ENCODE data around the gene GPRIN3.
"Not testable (repeated sequence)": the region's sequence is repeated elsewhere in the genome, so short reads cannot be mapped to it uniquely, and the experiment has no call there.

The GPRIN3 gene

DNA sequence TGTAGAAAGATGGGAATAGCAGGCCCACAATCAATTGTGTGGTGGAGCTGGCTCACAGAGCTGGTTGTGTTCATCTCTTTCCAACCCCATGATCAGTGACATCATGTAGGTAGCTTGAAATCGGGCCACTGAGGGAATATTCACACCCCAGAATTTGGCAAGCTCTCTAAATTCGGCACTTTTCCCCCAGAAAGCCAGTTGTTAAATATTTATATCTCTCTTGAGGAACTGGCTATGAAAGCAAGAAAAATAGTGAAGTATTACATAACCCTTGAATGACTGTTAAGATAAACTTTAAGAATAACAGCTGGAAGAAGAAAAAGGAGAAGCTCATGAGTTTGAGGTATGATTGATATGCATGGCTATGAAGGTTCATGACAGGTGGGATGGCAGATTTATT is 38.9 kb downstream of the GPRIN3 start:
- no peak for TF ChIP-seq ZNF274 (IDR thresholded peaks at IDR 0.05; ENCODE audit: low read depth, low read length)
- H3K4me3 ChIP-seq (ENCODE audit: low read length), result no peak overlapping the region

DNA sequence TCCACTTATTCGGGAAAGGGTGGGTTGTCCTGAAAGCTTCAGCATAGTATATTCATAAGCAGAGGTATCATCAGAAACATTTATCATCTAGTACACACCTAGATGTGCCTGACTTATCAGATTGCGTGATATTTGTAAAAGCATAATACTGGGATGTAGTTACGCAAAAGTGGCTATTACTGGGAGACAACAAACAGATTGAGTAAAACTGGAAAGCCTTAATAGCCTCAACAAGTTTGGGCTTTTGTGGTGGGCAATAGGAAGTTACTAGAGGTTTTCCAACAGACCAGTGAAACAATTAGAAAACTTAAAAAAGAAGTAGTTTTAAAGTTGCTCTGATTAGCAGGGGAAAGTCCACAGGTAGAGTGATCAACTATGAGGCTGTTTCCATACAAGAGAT is 39.8 kb downstream of the GPRIN3 start:
- no peak overlapping the region for H3K4me3 ChIP-seq (ENCODE audit: low read length)
- TF ChIP-seq ZNF274 (IDR thresholded peaks at IDR 0.05; ENCODE audit: low read depth, low read length), result no peak

- H3K4me3 ChIP-seq (ENCODE audit: low read length), result no peak overlapping the region
- no peak for TF ChIP-seq ZNF274 (IDR thresholded peaks at IDR 0.05; ENCODE audit: low read depth, low read length)
Measured at GRCh38 chr4:89267392-89267791, 40.2 kb downstream of the GPRIN3 start.

GRCh38 chr4:89266128-89266527 is 41.5 kb downstream of the GPRIN3 start:
- H3K4me3 ChIP-seq (ENCODE audit: low read length), result no peak overlapping the region
- no peak for TF ChIP-seq ZNF274 (IDR thresholded peaks at IDR 0.05; ENCODE audit: low read depth, low read length)

- TF ChIP-seq ZNF274 (IDR thresholded peaks at IDR 0.05; ENCODE audit: low read depth, low read length), result no peak
- H3K4me3 ChIP-seq (ENCODE audit: low read length), result no peak overlapping the region
Measured at GRCh38 chr4:89263265-89263664, 44.3 kb downstream of the GPRIN3 start.

DNA sequence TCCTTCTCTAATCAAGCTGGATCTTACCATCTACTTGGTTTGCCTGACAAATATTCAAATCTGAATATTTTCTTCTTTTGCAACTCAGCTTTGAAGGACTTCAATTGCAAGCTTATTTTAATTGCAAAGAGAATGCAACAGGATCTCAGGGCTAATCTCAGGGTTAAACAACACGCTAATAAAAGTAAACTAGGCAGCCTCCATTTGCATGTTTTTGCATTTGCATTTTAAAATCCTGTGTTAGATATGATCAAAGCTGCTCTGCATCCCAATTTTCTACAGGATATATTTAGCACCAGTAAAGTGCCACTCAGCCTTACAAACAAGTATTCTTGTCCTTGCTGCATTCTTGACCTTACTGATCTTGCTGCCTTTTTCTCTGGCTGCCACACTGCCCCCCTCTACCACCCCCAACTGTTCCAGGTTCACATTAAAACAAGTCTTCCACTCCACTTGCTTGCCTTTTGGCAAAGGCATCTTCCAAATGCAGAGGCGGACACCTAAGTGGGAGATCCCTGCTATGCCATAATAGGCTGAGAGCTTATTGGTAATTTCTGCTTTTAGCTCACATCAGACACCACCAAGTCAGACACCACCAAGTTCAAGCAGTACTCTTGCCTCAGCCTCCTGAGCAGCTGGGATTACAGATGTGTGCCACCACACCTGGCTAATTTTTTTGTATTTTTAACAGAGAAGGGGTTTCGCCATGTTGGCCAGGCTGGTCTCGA is 48.1 kb downstream of the GPRIN3 start:
- H3K4me3 ChIP-seq (ENCODE audit: low read length), result no peak overlapping the region
- no peak for TF ChIP-seq ZNF274 (IDR thresholded peaks at IDR 0.05; ENCODE audit: low read depth, low read length)

- H3K4me3 ChIP-seq (ENCODE audit: low read length), result no peak overlapping the region
- no peak for TF ChIP-seq ZNF274 (IDR thresholded peaks at IDR 0.05; ENCODE audit: low read depth, low read length)
Measured at GRCh38 chr4:89258506-89258905, 49.1 kb downstream of the GPRIN3 start.

DNA sequence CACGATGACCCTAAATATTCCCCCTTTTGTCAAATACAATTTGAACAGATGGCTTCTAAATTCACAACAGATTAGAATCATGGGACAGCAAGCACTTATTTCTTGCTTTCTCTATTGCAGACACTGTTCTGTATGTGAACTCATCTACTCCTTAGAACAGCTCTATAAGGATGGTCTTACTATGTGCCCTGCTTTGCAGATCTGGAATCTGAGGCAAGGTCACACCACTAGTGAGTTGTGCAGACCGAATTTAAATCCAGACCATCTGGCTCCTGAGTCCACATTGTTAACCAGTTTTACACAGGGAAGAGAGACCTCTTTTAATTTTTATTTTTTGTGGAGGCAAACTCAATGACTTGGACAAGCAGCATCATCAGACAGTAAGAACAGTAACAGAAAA is 50.2 kb downstream of the GPRIN3 start:
- no peak for TF ChIP-seq ZNF274 (IDR thresholded peaks at IDR 0.05; ENCODE audit: low read depth, low read length)
- no peak overlapping the region for H3K4me3 ChIP-seq (ENCODE audit: low read length)

DNA sequence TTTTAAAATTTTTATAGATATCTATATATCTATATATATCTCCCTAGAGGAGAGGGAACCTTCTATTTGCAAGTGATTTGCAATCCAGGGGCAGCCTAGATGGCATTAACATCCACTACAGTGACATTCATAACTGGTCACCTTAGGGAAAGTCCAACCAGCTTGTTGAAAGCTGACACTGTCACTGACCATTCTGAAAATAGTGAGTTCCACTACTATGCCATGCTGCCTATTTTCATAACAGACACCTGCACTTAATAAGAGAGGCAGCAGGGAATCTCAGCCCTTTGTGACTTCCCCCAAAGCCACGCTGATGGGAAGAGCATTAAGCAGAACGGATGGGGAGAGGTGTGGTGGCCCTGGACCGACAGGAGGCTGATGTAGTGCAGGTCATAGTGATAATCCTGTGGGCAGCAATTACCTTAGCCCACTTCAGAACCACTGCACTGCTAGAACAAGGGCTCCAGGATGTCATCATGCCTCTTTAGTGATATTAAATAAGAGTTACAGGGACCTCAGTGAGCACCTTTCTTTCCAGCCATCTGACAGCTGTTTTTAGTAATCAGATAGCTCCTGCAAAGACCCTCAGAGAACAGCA is 51.3 kb downstream of the GPRIN3 start:
- no peak for TF ChIP-seq ZNF274 (IDR thresholded peaks at IDR 0.05; ENCODE audit: low read depth, low read length)
- H3K4me3 ChIP-seq (ENCODE audit: low read length), result no peak overlapping the region

DNA sequence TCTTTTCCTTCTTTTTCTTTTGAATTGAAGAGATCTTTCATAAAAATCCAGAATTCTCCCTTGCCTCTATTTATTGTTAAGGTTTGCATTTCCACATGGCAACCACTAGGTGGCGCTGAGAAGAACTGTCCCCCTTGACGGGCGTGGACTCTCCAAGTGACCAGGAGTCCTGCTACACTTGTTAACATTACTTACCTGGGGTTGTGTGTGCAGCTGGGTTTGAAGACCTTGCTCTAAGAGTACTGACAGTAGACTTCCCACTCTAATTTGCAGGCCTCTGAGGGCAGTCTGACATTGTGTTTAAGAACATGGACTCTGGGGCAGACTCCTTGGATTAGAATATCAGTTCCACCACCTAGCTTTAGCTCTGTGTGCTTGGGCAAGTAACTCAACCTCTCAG is 52.8 kb downstream of the GPRIN3 start:
- H3K4me3 ChIP-seq (ENCODE audit: low read length), result no peak overlapping the region
- TF ChIP-seq ZNF274 (IDR thresholded peaks at IDR 0.05; ENCODE audit: low read depth, low read length), result no peak

DNA sequence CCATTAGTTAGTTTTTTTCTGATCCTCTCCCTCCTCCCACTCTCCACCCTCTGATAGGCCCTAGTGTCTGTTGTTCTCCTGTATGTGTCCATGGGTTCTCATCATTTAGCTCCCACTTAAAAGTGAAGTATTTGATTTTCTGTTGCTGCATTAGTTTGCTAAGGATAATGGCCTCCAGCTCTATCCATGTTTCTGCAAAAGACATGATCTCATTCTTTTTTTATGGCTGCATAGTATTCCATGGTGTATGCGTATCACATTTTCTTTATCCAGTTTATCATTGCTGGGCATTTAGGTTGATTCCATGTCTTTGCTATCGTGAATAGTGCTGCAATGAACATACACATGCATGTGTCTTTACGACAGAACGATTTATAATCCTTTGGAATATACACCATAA is 53.3 kb downstream of the GPRIN3 start:
- not testable (repeated sequence) for H3K4me3 ChIP-seq (ENCODE audit: low read length)

- H3K4me3 ChIP-seq (ENCODE audit: low read length), result no peak overlapping the region
- TF ChIP-seq ZNF274 (IDR thresholded peaks at IDR 0.05; ENCODE audit: low read depth, low read length), result no peak
Measured at GRCh38 chr4:89253935-89254334, 53.7 kb downstream of the GPRIN3 start.

- TF ChIP-seq ZNF274 (IDR thresholded peaks at IDR 0.05; ENCODE audit: low read depth, low read length), result no peak
- H3K4me3 ChIP-seq (ENCODE audit: low read length), result no peak overlapping the region
Measured at GRCh38 chr4:89253311-89253710, 54.3 kb downstream of the GPRIN3 start.

GRCh38 chr4:89251396-89251795 is 56.2 kb downstream of the GPRIN3 start:
- no peak for TF ChIP-seq ZNF274 (IDR thresholded peaks at IDR 0.05; ENCODE audit: low read depth, low read length)
- H3K4me3 ChIP-seq (ENCODE audit: low read length), result no peak overlapping the region

DNA sequence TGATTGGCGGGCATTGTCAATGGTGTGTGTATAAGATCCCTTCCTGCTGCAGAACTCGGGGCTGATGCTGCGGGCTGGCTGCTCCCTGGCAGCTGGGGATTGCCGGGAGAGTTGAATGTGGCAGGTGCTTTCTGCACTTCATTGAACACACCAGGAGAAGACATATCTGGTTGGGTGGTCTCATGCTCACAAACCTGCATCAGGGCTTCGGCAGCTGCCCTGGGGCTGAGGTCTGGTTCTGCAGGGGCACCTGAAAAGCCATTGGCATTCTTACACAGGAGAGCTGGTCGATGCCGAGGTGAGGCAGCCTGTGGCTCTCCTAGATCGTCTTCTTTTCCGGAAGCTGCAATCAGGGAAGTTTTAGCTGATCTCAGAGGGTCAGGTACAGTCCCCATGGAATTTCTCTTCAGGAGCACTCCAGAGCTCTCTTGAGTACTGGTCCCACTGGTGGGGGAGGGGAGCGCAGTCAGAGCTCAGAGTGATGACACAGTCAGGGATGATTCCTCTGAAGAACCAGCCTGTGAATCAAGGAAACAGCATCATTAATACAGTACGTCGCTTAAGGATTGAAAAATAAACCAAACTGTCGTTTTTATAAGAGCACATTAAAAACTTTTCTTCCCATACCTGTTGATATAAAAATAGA is 57.8 kb downstream of the GPRIN3 start:
- H3K4me3 ChIP-seq (ENCODE audit: low read length), result no peak overlapping the region
- TF ChIP-seq ZNF274 (IDR thresholded peaks at IDR 0.05; ENCODE audit: low read depth, low read length), result no peak

Measured in GM08714 (cell line).